ENCODE data around the gene PLPPR1.

DNA sequence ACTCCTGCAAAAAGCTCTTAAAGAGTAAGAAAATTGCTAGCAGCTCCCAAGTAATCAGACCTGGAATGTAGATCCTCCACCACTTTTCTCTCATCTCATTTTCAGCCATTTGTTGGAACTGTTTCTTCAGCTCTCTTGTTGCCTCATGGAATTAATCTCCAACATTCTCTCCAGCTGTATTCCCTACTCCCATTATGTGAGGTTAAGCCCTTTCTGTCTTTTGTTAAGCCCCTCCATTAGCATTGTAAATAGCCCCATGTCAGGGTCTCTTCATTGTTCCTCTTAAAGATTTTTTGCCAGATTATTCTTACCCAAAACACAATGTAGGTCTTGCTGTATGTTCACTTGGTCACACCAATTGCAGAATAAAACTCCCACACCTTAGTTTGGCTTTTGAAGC is 119.8 kb downstream of the PLPPR1 start:
- TF ChIP-seq, protein P1, sequence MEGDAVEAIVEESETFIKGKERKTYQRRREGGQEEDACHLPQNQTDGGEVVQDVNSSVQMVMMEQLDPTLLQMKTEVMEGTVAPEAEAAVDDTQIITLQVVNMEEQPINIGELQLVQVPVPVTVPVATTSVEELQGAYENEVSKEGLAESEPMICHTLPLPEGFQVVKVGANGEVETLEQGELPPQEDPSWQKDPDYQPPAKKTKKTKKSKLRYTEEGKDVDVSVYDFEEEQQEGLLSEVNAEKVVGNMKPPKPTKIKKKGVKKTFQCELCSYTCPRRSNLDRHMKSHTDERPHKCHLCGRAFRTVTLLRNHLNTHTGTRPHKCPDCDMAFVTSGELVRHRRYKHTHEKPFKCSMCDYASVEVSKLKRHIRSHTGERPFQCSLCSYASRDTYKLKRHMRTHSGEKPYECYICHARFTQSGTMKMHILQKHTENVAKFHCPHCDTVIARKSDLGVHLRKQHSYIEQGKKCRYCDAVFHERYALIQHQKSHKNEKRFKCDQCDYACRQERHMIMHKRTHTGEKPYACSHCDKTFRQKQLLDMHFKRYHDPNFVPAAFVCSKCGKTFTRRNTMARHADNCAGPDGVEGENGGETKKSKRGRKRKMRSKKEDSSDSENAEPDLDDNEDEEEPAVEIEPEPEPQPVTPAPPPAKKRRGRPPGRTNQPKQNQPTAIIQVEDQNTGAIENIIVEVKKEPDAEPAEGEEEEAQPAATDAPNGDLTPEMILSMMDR (IDR thresholded peaks at IDR 0.05), result no peak
- no peak for TF ChIP-seq POLR2A (IDR thresholded peaks at IDR 0.05)

Data from Peyer's patch (tissue), 4 donors.